IgD-negative memory B cell (primary cell): Measurements from ENCODE around the gene F10. TPM values are rescaled to one million over a fixed set of nuclear protein-coding genes. Genes with fewer than 3 reads are reported as not detected.

Source experiments
- H3K27ac Mint-ChIP-seq, 3 donors: one replicate each; pipeline ENCODE4 v1.8.0; 2020 to 2022; ENCODE audit warnings: mild to moderate bottlenecking in 3 of 3, mixed read lengths in 3 of 3, moderate library complexity in 1 of 3
- H3K27me3 Mint-ChIP-seq: one replicate; pipeline ENCODE4 v1.8.0; 2021; ENCODE audit warnings: mixed read lengths
- H3K36me3 Mint-ChIP-seq: one replicate; pipeline ENCODE4 v1.8.0; 2020; ENCODE audit warnings: mild to moderate bottlenecking, mixed read lengths
- H3K4me1 Mint-ChIP-seq, 3 donors: one replicate each; pipeline ENCODE4 v1.8.0; 2020 to 2022; ENCODE audit warnings: mixed read lengths in 3 of 3, mild to moderate bottlenecking in 1 of 3
- H3K4me3 Mint-ChIP-seq, 4 donors: one replicate each; pipeline ENCODE4 v1.8.0; 2020 to 2022; ENCODE audit warnings: mild to moderate bottlenecking in 4 of 4, mixed read lengths in 4 of 4, moderate library complexity in 3 of 4
- H3K9me3 Mint-ChIP-seq, 3 donors: one replicate each; pipeline ENCODE4 v1.8.0; 2020 to 2021; ENCODE audit warnings: mixed read lengths in 3 of 3, mild to moderate bottlenecking in 1 of 3
- polyA plus RNA-seq: library from polyadenylated mRNA; unstranded; fragments of 300-500 nt; fragmentation: Illumina TruSeq; gene quantifications from one replicate; pipeline ENCODE4 v1.2.3, GENCODE V29; 2021

Gene F10
- polyA plus RNA-seq, 1 donor from 2014 or later = not detected

- Mint-ChIP-seq H3K4me1 (no peaks in the 10 kb centered on the region), H3K9me3 (no peaks in the 10 kb centered on the region), H3K27me3 (peaks cover 16% of the 10 kb centered on the region), H3K27ac (no peak overlapping the region), H3K36me3 (no peaks in the 10 kb centered on the region), H3K4me3 (no peak overlapping the region)
These were observed 3.1 kb downstream of the F10 start for GRCh38 chr13:113125506-113126264.

GRCh38 chr13:113126265-113127150, 3.9 kb downstream of the F10 start:
- no peaks in the 10 kb centered on the region for H3K9me3 Mint-ChIP-seq

GRCh38 chr13:113129480-113129879, 6.9 kb downstream of the F10 start:
- Mint-ChIP-seq H3K4me3 (no peak overlapping the region), H3K27ac (no peak overlapping the region), H3K27me3 (peaks cover 24% of the 10 kb centered on the region), H3K36me3 (no peaks in the 10 kb centered on the region), H3K9me3 (peaks cover 2 to 5% (median 2%) of the 10 kb centered on the region in 3 donors), H3K4me1 (no peaks in the 10 kb centered on the region)

More at GRCh38 chr13:113126265-113127150, 3.9 kb downstream of the F10 start:
- peaks cover 16% of the 10 kb centered on the region for H3K27me3 Mint-ChIP-seq
- H3K36me3 Mint-ChIP-seq = no peaks in the 10 kb centered on the region
- H3K27ac Mint-ChIP-seq = no peak overlapping the region
- H3K4me1 Mint-ChIP-seq = no peaks in the 10 kb centered on the region
- no peak overlapping the region for H3K4me3 Mint-ChIP-seq

GRCh38 chr13:113129921-113130750, 7.5 kb downstream of the F10 start:
- no peak overlapping the region for H3K4me3 Mint-ChIP-seq
- peaks cover 24% of the 10 kb centered on the region for H3K27me3 Mint-ChIP-seq
- peaks cover 2 to 5% (median 2%) of the 10 kb centered on the region in 3 donors for H3K9me3 Mint-ChIP-seq
- H3K27ac Mint-ChIP-seq = no peak overlapping the region
- H3K4me1 Mint-ChIP-seq = no peaks in the 10 kb centered on the region
- no peaks in the 10 kb centered on the region for H3K36me3 Mint-ChIP-seq

GRCh38 chr13:113135281-113135760, 12.7 kb downstream of the F10 start:
- Mint-ChIP-seq H3K27ac (no peak overlapping the region), H3K36me3 (no peaks in the 10 kb centered on the region), H3K9me3 (peaks cover 2 to 5% (median 2%) of the 10 kb centered on the region in 3 donors), H3K4me3 (no peak overlapping the region), H3K27me3 (peaks cover 11% of the 10 kb centered on the region), H3K4me1 (no peaks in the 10 kb centered on the region)

GRCh38 chr13:113137691-113138298, 15.2 kb downstream of the F10 start:
- no peaks in the 10 kb centered on the region for H3K4me1 Mint-ChIP-seq
- H3K36me3 Mint-ChIP-seq = no peaks in the 10 kb centered on the region
- H3K27ac Mint-ChIP-seq = no peak overlapping the region
- no peak overlapping the region for H3K4me3 Mint-ChIP-seq
- H3K27me3 Mint-ChIP-seq = peaks cover 8% of the 10 kb centered on the region
- peaks cover 2 to 5% (median 2%) of the 10 kb centered on the region in 3 donors for H3K9me3 Mint-ChIP-seq

- Mint-ChIP-seq H3K9me3 (peaks cover 2 to 5% (median 2%) of the 10 kb centered on the region in 3 donors), H3K4me3 (peak overlapping the region in 1 of 4 donors; percentile 37), H3K36me3 (no peaks in the 10 kb centered on the region), H3K4me1 (no peaks in the 10 kb centered on the region), H3K27ac (no peak overlapping the region), H3K27me3 (peaks cover 10% of the 10 kb centered on the region)
These were observed 16.4 kb downstream of the F10 start for GRCh38 chr13:113138792-113139551.

GRCh38 chr13:113139577-113139976, 17.0 kb downstream of the F10 start:
- no peaks in the 10 kb centered on the region for H3K9me3 Mint-ChIP-seq

GRCh38 chr13:113140677-113141600, 18.3 kb downstream of the F10 start:
- Mint-ChIP-seq H3K27me3 (peaks cover 6% of the 10 kb centered on the region), H3K4me1 (peaks cover 0 to 4% (median 0%) of the 10 kb centered on the region in 3 donors)

More at GRCh38 chr13:113139577-113139976, 17.0 kb downstream of the F10 start:
- Mint-ChIP-seq H3K4me1 (no peaks in the 10 kb centered on the region), H3K4me3 (peak overlapping the region in 1 of 4 donors; percentile 37), H3K27me3 (peaks cover 6% of the 10 kb centered on the region), H3K36me3 (no peaks in the 10 kb centered on the region), H3K27ac (no peak overlapping the region)

GRCh38 chr13:113141601-113141970, 19.0 kb downstream of the F10 start:
- H3K27me3 Mint-ChIP-seq = peaks cover 6% of the 10 kb centered on the region
- peaks cover 0 to 4% (median 0%) of the 10 kb centered on the region in 3 donors for H3K4me1 Mint-ChIP-seq
- no peak overlapping the region for H3K27ac Mint-ChIP-seq
- H3K36me3 Mint-ChIP-seq = no peaks in the 10 kb centered on the region
- H3K9me3 Mint-ChIP-seq = peaks cover 0 to 2% (median 0%) of the 10 kb centered on the region in 3 donors
- H3K4me3 Mint-ChIP-seq = no peak overlapping the region

More at GRCh38 chr13:113140677-113141600, 18.3 kb downstream of the F10 start:
- Mint-ChIP-seq H3K36me3 (no peaks in the 10 kb centered on the region), H3K4me3 (no peak overlapping the region), H3K27ac (no peak overlapping the region), H3K9me3 (peaks cover 0 to 2% (median 0%) of the 10 kb centered on the region in 3 donors)

- peaks cover 5% of the 10 kb centered on the region for H3K27me3 Mint-ChIP-seq
- H3K36me3 Mint-ChIP-seq = no peaks in the 10 kb centered on the region
- no peak overlapping the region for H3K27ac Mint-ChIP-seq
- no peak overlapping the region for H3K4me3 Mint-ChIP-seq
- H3K9me3 Mint-ChIP-seq = peaks cover 0 to 2% (median 0%) of the 10 kb centered on the region in 3 donors
- H3K4me1 Mint-ChIP-seq = peaks cover 0 to 4% (median 0%) of the 10 kb centered on the region in 3 donors
These were observed 20.3 kb downstream of the F10 start for GRCh38 chr13:113142876-113143275.

- peaks cover 0 to 2% (median 0%) of the 10 kb centered on the region in 3 donors for H3K9me3 Mint-ChIP-seq
- H3K27ac Mint-ChIP-seq = no peak overlapping the region
- H3K4me3 Mint-ChIP-seq = no peak overlapping the region
- peaks cover 5% of the 10 kb centered on the region for H3K27me3 Mint-ChIP-seq
- peaks cover 0 to 4% (median 0%) of the 10 kb centered on the region in 3 donors for H3K4me1 Mint-ChIP-seq
- no peaks in the 10 kb centered on the region for H3K36me3 Mint-ChIP-seq
These were observed 21.1 kb downstream of the F10 start for GRCh38 chr13:113143466-113144254.
